Activated naive CD4-positive, alpha-beta T cell (primary cell): ENCODE measurements around the gene MEA1.

Experiments
- DNase-seq, 4 experiments: peaks; one replicate each; lab custom pipeline; 2025; lab: John Stamatoyannopoulos, UW

The MEA1 gene

DNA sequence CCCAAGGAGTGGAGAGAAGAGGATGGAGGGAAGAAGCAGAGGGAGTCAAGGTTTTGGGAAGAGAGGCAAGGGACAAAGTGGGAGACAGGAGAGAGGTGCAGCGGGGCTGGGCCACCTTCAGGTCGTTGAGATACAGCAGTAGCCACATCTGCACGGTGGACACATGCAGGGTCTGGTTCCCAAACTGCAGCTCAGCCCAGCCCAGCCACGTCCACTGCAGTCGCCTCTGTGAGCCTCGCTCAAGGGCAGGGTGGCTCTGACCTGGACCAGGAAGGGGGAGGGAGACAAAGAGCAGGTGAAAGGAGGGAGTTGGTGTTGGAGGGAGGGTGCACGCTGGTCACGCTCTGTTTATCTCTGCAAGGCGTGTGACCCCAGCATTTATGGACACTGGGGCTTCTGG lies 25.0 kb upstream of the MEA1 start:
- DNase-seq: no peak

GRCh38 chr6:43037706-43038105 lies 24.0 kb upstream of the MEA1 start:
- no peak for DNase-seq

GRCh38 chr6:43037197-43037596 lies 23.5 kb upstream of the MEA1 start:
- DNase-seq: no peak

DNA sequence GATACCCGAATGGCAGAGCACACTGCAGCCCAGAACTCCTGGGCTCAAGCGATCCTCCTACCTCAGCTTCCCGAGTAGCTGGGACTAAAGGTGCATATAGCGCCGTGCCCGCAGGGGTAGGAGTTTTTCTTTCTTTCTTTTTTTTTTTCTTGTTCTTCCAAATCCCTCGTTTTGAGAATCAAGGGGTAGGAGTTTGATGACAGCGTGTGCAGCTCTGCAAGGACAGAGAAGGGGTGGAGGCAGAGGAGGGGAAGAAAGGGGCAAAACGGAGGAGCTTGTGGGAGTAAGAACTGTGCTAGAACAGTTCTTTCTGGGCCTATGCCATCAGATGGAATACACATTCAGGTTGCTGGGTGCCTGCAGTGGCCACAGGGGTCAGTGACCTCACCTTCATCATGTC lies 23.0 kb upstream of the MEA1 start:
- DNase-seq: no peak

DNA sequence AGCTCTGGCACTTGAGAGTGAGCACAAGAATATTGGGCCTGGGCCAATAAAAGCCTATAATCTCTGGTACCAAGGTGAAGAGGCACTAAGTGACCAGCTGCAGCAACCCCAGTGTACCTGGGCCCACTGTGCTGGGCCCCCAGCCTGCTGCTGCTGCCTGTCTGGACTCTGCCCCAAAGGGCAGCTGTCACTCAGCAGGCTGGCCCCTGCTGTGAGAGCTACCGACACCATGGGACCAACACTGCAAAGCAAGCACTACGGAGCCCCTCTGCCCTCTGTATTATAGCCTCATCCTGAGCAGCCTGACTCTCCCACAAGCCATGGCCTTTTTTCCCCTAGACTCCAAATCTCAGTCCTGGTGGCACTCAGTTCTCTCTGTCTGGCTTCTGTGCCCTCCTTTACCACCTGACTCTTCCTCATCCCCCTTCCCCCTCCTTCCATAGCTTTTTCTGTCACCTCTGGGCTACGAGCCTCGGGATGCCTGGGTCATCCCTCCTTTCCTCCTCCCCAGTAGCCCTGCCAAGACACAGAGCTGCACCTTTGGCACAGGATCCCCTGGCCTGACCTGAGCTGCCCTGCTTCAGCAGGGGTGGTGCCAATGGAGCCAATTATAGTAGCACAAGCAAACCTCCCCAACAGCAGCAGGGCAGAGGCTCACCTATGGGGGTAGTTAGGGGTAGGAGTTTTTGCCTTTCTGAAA lies 21.9 kb upstream of the MEA1 start:
- DNase-seq: no peak

DNA sequence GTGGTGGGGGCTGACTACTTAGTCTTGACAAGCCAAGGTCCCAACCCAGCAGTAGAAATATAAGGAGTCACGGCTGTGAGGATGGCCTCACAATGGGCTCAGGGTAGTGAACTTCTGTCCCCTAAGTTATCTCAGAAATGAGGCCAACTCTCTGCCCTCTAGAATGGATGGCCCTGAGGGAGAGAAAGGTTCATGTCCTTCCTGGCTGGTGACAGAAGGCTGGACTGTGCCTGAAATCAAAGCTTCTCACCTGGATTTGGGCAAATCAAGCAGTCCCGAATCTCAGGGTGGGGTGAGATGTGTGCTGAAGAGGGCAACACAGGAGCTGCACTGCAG lies 20.4 kb upstream of the MEA1 start:
- no peak for DNase-seq

DNA sequence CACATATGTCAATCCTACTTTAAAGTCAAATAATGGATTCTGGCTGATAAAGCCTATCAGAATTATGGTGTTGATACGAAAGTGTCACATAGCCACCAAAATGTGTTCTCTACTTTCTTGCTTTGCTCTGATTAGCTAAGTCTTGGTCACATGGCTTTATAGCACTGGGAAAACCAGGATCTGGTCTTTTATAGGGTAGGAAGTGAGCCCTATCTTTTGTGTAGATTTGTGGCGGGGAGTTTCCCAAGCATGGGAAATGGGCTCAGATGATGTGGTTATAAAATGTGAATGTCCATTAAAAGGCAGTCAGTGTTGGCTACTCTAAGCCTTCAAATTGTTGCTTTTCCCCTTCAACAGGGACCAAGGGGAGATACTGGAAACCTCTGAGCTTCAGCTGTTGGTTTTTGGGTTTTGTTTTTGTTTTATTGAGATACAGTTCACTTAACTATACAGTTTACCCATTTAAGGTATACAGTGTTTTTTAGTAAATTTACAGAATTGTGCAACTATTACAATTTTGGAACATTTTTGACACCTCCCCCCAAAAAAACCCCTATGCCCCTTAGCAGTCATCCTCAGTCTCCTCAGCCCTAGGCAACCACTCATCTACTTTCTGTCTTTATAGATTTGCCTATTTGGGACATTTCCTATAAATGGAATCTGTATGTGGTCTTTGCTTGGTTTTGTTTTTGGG lies 19.9 kb upstream of the MEA1 start:
- DNase-seq: no peak

DNA sequence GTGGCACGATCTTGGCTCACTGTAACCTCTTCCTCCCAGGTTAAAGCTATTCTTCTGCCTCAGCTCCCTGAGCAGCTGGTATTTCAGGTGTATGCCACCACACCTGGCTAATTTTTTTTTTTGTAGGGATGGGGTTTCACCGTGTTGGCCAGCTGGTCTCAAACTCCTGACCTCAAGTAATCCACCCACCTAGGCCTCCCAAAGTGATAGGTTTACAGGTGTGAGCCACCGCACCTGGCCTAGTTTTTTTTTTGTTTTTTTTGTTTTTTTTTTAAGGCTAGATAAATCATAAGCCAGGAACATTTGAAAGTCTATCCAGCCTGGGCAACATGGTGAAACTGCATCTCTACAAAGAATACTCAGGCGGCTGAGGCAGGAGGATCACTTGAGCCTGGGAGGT lies 18.6 kb upstream of the MEA1 start:
- DNase-seq: no peak

GRCh38 chr6:43029120-43029519 lies 15.4 kb upstream of the MEA1 start:
- no peak for DNase-seq

- DNase-seq: no peak
Measured at GRCh38 chr6:43026365-43026764, 12.6 kb upstream of the MEA1 start.

DNA sequence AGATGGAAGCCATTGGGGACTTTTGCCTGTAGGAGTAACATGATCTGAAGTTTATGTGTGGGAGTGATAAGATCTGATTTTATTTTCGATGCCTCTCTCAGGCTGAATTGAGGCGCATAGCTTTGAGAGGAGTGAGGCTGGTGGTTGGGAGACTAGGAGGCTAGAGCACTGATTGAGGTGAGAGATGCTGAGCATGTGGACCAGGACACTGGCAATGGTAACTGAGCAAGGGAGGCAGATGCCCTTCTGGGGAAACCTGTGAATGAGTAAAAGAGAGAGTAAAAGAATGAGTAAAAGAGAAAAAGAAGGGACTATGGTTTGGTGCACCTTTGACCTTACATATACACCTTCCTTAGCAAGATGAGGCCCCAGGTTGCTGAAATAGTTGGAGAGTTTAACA lies 10.7 kb upstream of the MEA1 start:
- no peak for DNase-seq

DNA sequence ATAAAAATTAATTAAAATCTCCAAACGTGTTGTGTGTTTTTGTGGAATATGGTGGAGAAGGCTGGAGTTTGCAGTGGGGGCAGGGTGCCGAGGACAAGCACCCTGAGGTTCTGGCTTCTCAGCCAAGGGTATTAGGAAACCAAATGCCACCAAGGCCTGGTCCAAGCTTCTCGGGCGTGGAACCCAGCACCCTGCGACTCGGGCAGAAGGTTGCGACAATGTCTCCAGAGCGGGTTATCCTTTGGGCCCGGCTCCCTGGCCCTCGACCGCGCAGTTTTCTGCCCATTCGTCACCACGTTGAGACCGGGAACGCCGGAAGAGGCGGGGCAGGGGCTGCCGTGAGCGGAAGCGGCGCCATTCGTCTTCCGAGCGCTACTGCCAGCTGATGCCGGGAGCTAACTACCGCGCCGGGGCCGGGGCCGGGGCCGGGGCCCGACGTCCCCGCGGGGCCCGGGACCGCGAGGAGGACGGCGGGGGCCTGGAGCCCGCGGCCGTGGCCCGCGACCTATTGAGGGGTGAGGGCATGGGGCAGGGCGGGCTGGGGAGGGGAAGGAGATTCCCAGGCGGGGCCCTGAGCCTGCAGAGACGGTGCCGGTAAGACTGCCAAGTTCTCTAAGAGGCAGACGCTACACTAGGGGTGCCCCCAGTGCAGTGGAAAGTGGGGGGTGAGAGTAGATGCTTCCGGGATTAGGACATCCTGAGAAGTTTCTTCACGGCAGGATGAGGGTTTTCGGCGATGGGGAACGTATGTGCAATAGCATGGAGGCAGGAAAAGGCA lies 7.7 kb upstream of the MEA1 start, which contains the start of gene RRP36:
RRP36 (plus strand) TSS at position 354 of the 778 bp plus-strand sequence; CDS start at position 386, 32 bp downstream.
- peak; percentile 19 to 54 (median 31) for DNase-seq

- no peak for DNase-seq
Measured at GRCh38 chr6:43020847-43021246, 7.1 kb upstream of the MEA1 start.

DNA sequence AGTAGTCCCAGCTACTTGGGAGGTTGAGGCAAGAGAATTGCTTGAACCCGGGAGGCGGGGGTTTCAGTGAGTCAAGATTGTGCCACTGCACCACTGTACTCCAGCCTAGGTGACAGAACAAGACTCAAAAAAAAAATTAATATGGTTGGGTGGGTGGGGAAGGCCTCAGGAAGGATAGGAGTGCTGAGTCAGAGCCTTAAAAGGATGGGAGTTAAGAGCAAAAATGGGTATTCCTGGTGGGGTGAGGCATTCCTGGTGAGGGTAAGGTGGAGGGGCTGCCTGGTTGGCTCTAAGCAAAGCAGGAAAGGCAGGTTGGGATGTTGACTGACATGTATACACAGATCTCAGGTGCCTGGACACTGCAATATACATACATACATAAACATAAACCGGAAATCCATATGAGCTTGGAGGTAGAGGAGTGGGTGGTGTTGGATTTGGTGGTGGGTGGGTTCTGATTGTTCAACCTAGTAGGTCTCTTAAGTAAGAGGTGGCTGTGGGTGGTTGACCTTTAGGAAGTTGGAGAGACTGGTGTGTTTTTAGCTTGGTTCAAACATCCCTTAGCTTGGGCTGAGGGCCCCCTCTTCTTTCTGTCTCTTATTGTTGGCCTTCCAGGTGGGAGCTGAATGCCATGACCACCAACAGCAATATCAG lies 6.4 kb upstream of the MEA1 start:
- DNase-seq: no peak

DNA sequence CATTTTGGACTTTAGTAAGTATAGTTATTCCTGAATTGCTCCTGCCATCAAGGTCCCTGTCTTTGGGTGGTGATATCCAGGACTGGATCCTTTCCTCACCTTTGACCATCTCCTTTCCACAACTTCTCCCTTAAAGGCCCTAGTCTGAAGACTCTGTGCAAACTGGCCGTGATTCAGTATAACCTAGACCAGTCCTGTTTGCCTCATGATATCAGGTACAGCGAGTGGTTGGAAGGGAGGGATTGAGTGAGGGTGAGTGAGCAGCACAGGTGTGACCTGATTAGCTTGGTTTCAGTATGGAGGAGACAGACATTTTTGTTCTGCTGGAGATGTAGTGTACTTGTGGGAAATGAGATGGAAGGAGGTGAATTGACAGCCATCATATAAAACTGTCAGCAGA lies 5.4 kb upstream of the MEA1 start:
- no peak for DNase-seq

DNA sequence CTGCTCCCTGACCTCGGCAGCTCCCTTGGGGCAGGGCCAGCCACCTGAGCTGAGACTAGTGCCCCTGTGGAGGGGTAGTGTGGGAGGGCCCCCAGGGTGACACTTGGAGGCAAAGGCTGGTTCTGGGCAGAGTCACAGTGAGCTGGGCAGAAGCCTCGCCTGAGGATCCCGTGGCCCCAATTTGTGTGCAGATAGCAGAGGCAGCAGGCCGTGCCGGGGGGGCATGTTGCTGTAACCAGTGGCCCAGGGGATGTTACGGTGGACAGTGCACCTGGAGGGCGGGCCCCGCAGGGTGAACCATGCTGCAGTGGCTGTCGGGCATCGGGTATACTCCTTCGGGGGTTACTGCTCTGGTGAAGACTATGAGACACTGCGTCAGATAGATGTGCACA lies 3.2 kb upstream of the MEA1 start:
- no peak for DNase-seq

DNA sequence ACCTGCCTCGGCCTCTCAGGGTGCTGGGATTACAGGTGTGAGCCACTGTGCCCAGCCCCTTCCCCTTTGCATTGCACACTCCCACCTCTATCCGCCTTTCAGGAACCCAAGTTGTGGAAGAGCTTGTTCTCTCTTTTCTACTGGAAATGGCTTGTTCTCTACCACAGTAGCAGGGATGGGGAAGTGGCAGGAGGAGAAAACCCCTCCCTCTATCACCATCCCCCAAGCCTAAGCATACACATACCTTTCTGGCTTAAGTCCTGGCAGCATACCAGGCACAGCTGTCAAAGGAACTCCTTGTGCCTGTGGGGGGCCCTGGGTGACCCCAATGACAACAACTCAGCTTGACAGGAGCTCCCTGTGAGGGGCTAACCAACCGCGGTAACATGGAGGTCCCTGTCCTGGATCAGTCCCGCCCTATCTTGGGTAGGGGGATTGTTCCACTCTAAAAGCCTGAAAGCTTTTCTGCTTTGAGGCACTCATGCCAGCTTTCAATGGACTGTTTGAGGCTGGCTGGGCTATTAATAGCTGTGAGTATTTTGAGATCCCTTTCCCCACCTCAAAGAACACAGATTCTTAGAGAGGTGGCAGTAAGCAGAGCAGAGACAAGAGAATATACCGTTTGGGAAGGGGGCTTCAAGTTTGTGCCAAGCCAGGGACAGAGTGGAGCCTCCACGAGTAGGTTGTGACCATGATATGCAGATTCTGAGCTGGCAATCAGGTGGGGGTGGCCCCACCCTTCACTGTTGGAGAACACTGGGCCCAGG lies 2.6 kb upstream of the MEA1 start:
- DNase-seq: no peak

DNA sequence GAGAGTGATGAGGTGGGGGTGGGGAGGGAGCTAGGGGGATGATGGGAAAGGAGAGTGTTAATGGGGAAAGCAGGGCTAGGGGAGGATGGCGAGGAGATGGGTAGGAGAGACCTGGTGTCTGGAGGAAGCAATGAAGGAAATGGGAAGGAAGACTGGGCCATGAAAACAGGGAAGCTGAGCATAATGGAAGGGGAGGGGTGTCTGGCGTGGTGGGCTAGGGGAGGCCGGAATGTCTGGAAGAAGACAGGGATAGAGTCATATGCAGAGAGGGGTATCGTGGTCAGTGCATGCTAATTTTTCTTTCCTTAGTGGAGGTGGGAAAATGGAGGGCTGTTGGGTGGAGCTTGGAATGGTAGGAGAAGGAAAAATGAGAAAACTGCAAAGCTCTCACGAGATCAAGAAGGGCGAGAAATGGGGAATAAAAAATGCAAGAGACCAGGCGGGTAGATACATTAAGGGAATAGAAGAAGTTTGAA lies 726 bp upstream of the MEA1 start:
- no peak for DNase-seq

- DNase-seq: no peak
Measured at GRCh38 chr6:43013097-43013842, 476 bp downstream of the MEA1 start.

DNA sequence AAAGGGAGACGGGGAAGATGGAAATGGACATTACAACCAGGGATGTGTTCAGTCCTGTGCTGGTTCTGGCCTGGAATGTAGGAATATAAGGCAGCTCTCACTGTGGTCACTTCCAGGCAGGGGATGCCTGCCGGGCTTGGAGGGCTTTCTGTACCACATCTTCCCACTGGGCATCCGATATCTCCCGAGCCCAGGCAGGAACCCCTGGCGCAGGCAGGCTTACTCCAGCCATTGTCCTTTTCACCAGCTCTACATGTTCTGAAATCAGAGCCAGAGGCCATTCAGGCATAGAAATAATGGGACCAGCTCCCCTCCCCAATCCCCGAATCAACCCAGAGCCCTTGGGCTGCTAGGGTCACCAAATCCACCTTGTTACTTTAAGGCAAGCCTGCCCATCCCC lies 1.4 kb downstream of the MEA1 start:
- DNase-seq: no peak

DNA sequence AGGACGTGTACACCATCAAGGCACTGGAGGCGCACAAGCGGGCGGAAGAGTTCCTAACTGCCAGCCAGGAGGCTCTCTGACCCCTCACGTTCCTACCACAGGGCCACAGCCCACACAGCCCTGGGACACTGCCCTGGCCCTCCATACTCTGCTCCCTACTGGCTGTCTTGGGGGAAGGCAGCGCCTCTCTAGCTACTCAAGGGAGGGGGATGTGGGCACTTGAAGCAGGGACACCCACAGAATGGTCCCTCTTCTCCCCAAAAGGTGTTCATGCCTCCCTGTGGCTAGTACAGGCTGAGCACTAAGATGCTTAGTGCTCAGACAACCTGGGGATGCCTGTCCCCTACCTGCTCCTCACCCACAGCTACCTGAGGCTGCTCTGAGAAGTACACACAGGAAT lies 2.5 kb downstream of the MEA1 start:
- no peak for DNase-seq
